Heart right ventricle (tissue), 16 donors: Measurements from ENCODE around the gene TMEM91. TPM values are rescaled to one million over a fixed set of nuclear protein-coding genes. Genes with fewer than 3 reads are reported as not detected.

Source experiments
- ATAC-seq, 8 donors: fragments of 200-7000 bp; cut with Tn5 transposase; one replicate each; pipeline ENCODE4 v1.9.1; 2020; ENCODE audit warnings: mild to moderate bottlenecking in 8 of 8, moderate library complexity in 8 of 8, moderate number of reproducible peaks in 1 of 8
- DNase-seq, 2 donors: peaks; one replicate each; pipeline ENCODE4 v3.0.0-alpha.2; 2020
- H3K27ac ChIP-seq, 10 donors: fragments of 200-600 bp; sonication (generic) in 2 of 10; one replicate each; pipeline versions ENCODE4 v1.5.0 to v1.8.0; 2020 to 2022; ENCODE audit warnings: mild to moderate bottlenecking in 3 of 10
- H3K27me3 ChIP-seq, 7 donors: fragments of 200-600 bp; one replicate each; pipeline ENCODE4 v1.8.0; 2021 to 2022; ENCODE audit warnings: mild to moderate bottlenecking in 2 of 7
- H3K36me3 ChIP-seq, 9 donors: fragments of 200-600 bp; sonication (generic) in 1 of 9; one replicate each; pipeline versions ENCODE4 v1.5.0 to v1.8.0; 2020 to 2022; ENCODE audit warnings: mild to moderate bottlenecking in 2 of 9
- H3K4me1 ChIP-seq, 9 donors: fragments of 200-600 bp; sonication (generic) in 1 of 9; one replicate each; pipeline versions ENCODE4 v1.5.0 to v1.8.0; 2020 to 2022; ENCODE audit warnings: mild to moderate bottlenecking in 4 of 9
- H3K4me3 ChIP-seq, 10 donors: fragments of 200-600 bp; sonication (generic) in 2 of 10; one replicate each; pipeline versions ENCODE4 v1.5.0 to v1.8.0; 2020 to 2022; ENCODE audit warnings: mild to moderate bottlenecking in 7 of 10, moderate library complexity in 2 of 10
- H3K9me3 ChIP-seq, 11 donors: fragments of 200-600 bp in 10 of 11; sonication (generic) in 2 of 11; one replicate each; pipeline versions ENCODE4 v1.5.0 to v1.8.0; 2013 to 2022; ENCODE audit warnings: mild to moderate bottlenecking in 2 of 11, control low read depth in 1 of 11, moderate library complexity in 1 of 11
- CTCF ChIP-seq, 9 donors: fragments of 200-600 bp; sonication (generic) in 2 of 9; IDR thresholded peaks; one replicate each; pipeline versions ENCODE4 v1.5.0 to v1.8.0; 2021 to 2022; ENCODE audit warnings: antibody characterized with exemption in 9 of 9, mild to moderate bottlenecking in 5 of 9, moderate library complexity in 1 of 9
- WGBS, 2 donors: extraction: QIAGEN DNeasy Blood & Tissue Kit; methylation state at CpG; one replicate each; pipeline ENCODE4 v1.1.7; 2013; ENCODE audit warnings: inconsistent platforms in 1 of 2; 5-methylcytosine and 5-hydroxymethylcytosine counted together
- intact Hi-C, 10 donors: fragments of 100-400 bp; cut with DNase I; formaldehyde crosslinking; loops; one replicate each; pipeline versions ENCODE4 v1.11.1 to v1.14.2; 2022
- polyA plus RNA-seq, 2 donors: library from polyadenylated mRNA; stranded (reverse); fragments of 200-250 nt; gene quantifications; one replicate each; pipeline ENCODE4 v1.2.3, GENCODE V29; 2013
- total RNA-seq, 10 donors: library from RNA; stranded (reverse); fragmentation: NEBNext Ultra II Directional in 3 of 10; extraction: Animal tissue kit (Norgen Biotek cat#: 25700) in 3 of 10; gene quantifications; one replicate each; pipeline versions ENCODE4 v1.2.1 to v1.2.4, GENCODE V29; 2021 to 2023
- donor health status: Arrhythmogenic right ventricular cardiomyopathy.
- donor health status: ischemic (EF 13 %, LVEDD 7.1; RV severe dilation, severe dysfunction).
- donor health status: healthy with polysubstance abuse.
- donor health status: DM: no; HTN: yes; CAD: no.
- donor health status: DM: no; HTN: no; CAD: no.
- donor health status: ischemic (EF 25% LVEDD 6.9; RV normal size, moderate dysfunction).
- donor health status: ischemic (EF 25% LVEDD 5.7; RV mildly dilated, moderate dysfunction).
- donor health status: healthy.
- donor health status: DM: yes; HTN: yes; CAD: no.
- donor health status: Ischemic cardiomyopathy.
- donor health status: ischemic (EF 35%, LVEDD 5.7; RV mildly dilated, moderate dysfunction).
- donor health status: nonischemic (EF 11% LVEDD 7.7; RV severe dilation, severe dysfunction).
- donor health status: DM: yes; HTN: yes; CAD: no.
- donor health status: PGD.
- donor health status: ischemic (EF 29% LVEDD 5.4; RV normal size, mild dysfunction).
- donor health status: nonischemic (EF 23%, LVEDD 6.1; RV moderate dilation, normal function).

TMEM91 gene
- total and polyA plus RNA-seq, 12 donors: 1.2 to 11.3 (median 2.1) TPM

GRCh38 chr19:41402010-41402409 is 25.7 kb downstream of the TMEM91 start:
- peaks cover 21 to 81% (median 55%) of the 10 kb centered on the region in 9 donors for H3K4me1 ChIP-seq
- 72 to 74% methylated on average over 3 of the region's 3 CpGs for WGBS, 2 donors
- intact Hi-C loops: no loop called here
- no peak for TF ChIP-seq CTCF (IDR thresholded peaks at IDR 0.05)
- no peak overlapping the region for H3K4me3 ChIP-seq
- DNase-seq: no peak
- no peaks in the 10 kb centered on the region for H3K9me3 ChIP-seq
- peak overlapping the region in 9 of 10 donors; percentile 14 to 80 (median 36) for H3K27ac ChIP-seq
- ATAC-seq: no peak
- H3K27me3 ChIP-seq: no peaks in the 10 kb centered on the region
- peaks cover 0 to 27% (median 0%) of the 10 kb centered on the region in 9 donors for H3K36me3 ChIP-seq

- Histone ChIP-seq H3K27ac (peak overlapping the region in 8 of 10 donors; percentile 9 to 80 (median 37)), H3K9me3 (no peaks in the 10 kb centered on the region), H3K4me3 (no peak overlapping the region), H3K4me1 (peaks cover 22 to 90% (median 63%) of the 10 kb centered on the region in 9 donors), H3K36me3 (peaks cover 0 to 27% (median 0%) of the 10 kb centered on the region in 9 donors), H3K27me3 (no peaks in the 10 kb centered on the region)
- intact Hi-C loops: no loop called here
- 54 to 63% methylated on average over 12 of the region's 12 CpGs for WGBS, 2 donors
- TF ChIP-seq CTCF (IDR thresholded peaks at IDR 0.05): no peak
- no peak for DNase-seq
- ATAC-seq: no peak
Observed at GRCh38 chr19:41403181-41403970, 27.0 kb downstream of the TMEM91 start.

GRCh38 chr19:41405776-41406175 is 29.4 kb downstream of the TMEM91 start:
- no peak for TF ChIP-seq CTCF (IDR thresholded peaks at IDR 0.05)
- peak in 1 of 2 donors; percentile 58 for DNase-seq
- WGBS, 2 donors: 65 to 67% methylated on average over 6 of the region's 6 CpGs
- Histone ChIP-seq H3K9me3 (no peaks in the 10 kb centered on the region), H3K4me3 (no peak overlapping the region), H3K27ac (peak overlapping the region; percentile 29 to 84 (median 72)), H3K27me3 (no peaks in the 10 kb centered on the region), H3K4me1 (peaks cover 28 to 98% (median 76%) of the 10 kb centered on the region in 9 donors), H3K36me3 (peaks cover 0 to 29% (median 0%) of the 10 kb centered on the region in 9 donors)
- intact Hi-C loops: no loop called here
- ATAC-seq: peak in 7 of 8 donors; percentile 34 to 63 (median 46)

- TF ChIP-seq CTCF (IDR thresholded peaks at IDR 0.05): peak in 3 of 9 donors; percentile 6 to 18 (median 17)
- Histone ChIP-seq H3K4me1 (peaks cover 32 to 98% (median 87%) of the 10 kb centered on the region in 9 donors), H3K36me3 (peaks cover 0 to 32% (median 0%) of the 10 kb centered on the region in 9 donors), H3K4me3 (no peak overlapping the region), H3K27me3 (no peaks in the 10 kb centered on the region), H3K9me3 (no peaks in the 10 kb centered on the region), H3K27ac (peak overlapping the region; percentile 1 to 84 (median 72))
- DNase-seq: no peak
- peak in 5 of 8 donors; percentile 21 to 66 (median 36) for ATAC-seq
- intact Hi-C loops: no loop called here
- WGBS, 2 donors: 36 to 49% methylated on average over 4 of the region's 4 CpGs
Observed at GRCh38 chr19:41407271-41407670, 30.9 kb downstream of the TMEM91 start.
